A549 (cell line): Measurements from ENCODE around the gene PNLDC1. TPM values are rescaled to one million over a fixed set of nuclear protein-coding genes. Genes with fewer than 3 reads are reported as not detected.

ENCODE experiments used
- ATAC-seq, 2 experiments: fragments of 200-7000 bp in 1 of 2; fragments of >200 bp in 1 of 2; cut with Nextera tagmentation in 1 of 2; cut with Tn5 transposase in 1 of 2; 3 replicates each; pipeline versions ENCODE4 v1.8.0 to v1.9.1; 2018 to 2020; ENCODE audit warnings: mild to moderate bottlenecking in 1 of 2, moderate library complexity in 1 of 2
- CTCF ChIA-PET: fragments of 300-600 bp; sonication (Branson Sonifier 250); formaldehyde crosslinking; extraction: SDS; loops from one replicate; lab custom pipeline; 2021; ENCODE audit warnings: antibody characterized with exemption, inconsistent platforms; lab: Yijun Ruan, JAX
- POLR2A ChIA-PET: fragments of 350-600 bp; formaldehyde crosslinking; extraction: SDS; loops from one replicate; lab custom pipeline; 2021; ENCODE audit warnings: antibody characterized with exemption, inconsistent platforms; lab: Yijun Ruan, JAX
- DNase-seq, 2 experiments: peaks; one replicate each; pipeline versions ENCODE4 v3.0.0 to v3.0.0-alpha.2; 2011 to 2016; ENCODE audit warnings: low read depth in 1 of 2, low spot score in 1 of 2
- FAIRE-seq: peaks from 2 replicates; lab custom pipeline; 2011; peaks lifted over from hg19 to GRCh38; lab: Jason Lieb, UNC
- H3K27ac ChIP-seq, 2 experiments: fragments of >200 bp; sonication (Bioruptor Twin); formaldehyde crosslinking; 3 replicates each; pipeline ENCODE4 v1.5.1; 2016 to 2017
- H3K4me1 ChIP-seq: fragments of >200 bp; sonication (Bioruptor Twin); formaldehyde crosslinking; 3 replicates; pipeline ENCODE4 v1.6.1; 2016
- H3K4me2 ChIP-seq: fragments of >200 bp; sonication (Bioruptor Twin); formaldehyde crosslinking; 3 replicates; pipeline ENCODE4 v1.6.1; 2016
- H3K4me3 ChIP-seq: fragments of >200 bp; sonication (Bioruptor Twin); formaldehyde crosslinking; 3 replicates; pipeline ENCODE4 v1.5.1; 2016
- H3K9me3 ChIP-seq: fragments of >200 bp; sonication (Bioruptor Twin); formaldehyde crosslinking; 3 replicates; pipeline ENCODE4 v1.6.1; 2016
- CBX2 ChIP-seq: fragments of 200-600 bp; sonication (generic); IDR thresholded peaks from 2 replicates; pipeline ENCODE4 v1.6.1; 2016; ENCODE audit warnings: low read depth, mild to moderate bottlenecking, borderline replicate concordance
- CHD2 ChIP-seq: fragments of 150-350 bp; IDR thresholded peaks from 2 replicates; pipeline ENCODE4 v1.6.1; 2014; ENCODE audit warnings: low read length; ENCODE audit not compliant: partially characterized antibody
- EHMT2 ChIP-seq: fragments of 200-600 bp; sonication (generic); IDR thresholded peaks from 2 replicates; pipeline ENCODE4 v1.6.1; 2016; ENCODE audit warnings: antibody characterized with exemption, low read depth, mild to moderate bottlenecking, moderate library complexity
- EP300 ChIP-seq, 2 experiments: fragments of >200 bp; sonication (Bioruptor Twin); formaldehyde crosslinking; IDR thresholded peaks; 2 replicates in 1 of 2; 3 replicates in 1 of 2; pipeline ENCODE4 v1.6.1; 2016 to 2017
- ESRRA ChIP-seq: fragments of 150-350 bp; IDR thresholded peaks from 2 replicates; pipeline ENCODE4 v1.6.1; 2014; ENCODE audit warnings: mild to moderate bottlenecking, low read length, borderline replicate concordance
- FOSB ChIP-seq: fragments of 250-450 bp; sonication (Bioruptor Pico); IDR thresholded peaks from 2 replicates; pipeline ENCODE4 v1.5.0; 2020; ENCODE audit warnings: mild to moderate bottlenecking, moderate library complexity
- FOXS1 ChIP-seq: fragments of 250-450 bp; sonication (Bioruptor Pico); IDR thresholded peaks from 2 replicates; pipeline ENCODE4 v1.5.0; 2020; ENCODE audit warnings: mild to moderate bottlenecking, moderate library complexity
- GATA3 ChIP-seq: IDR thresholded peaks from 2 replicates; pipeline ENCODE4 v1.6.1; 2012; ENCODE audit warnings: borderline replicate concordance
- HDAC2 ChIP-seq: fragments of 200-600 bp; sonication (generic); IDR thresholded peaks from 2 replicates; pipeline ENCODE4 v1.6.1; 2016
- HEYL ChIP-seq: fragments of 250-450 bp; sonication (Bioruptor Pico); IDR thresholded peaks from 2 replicates; pipeline ENCODE4 v1.8.0; 2021; ENCODE audit warnings: mild to moderate bottlenecking, moderate library complexity
- HOXB5 ChIP-seq: fragments of 250-450 bp; sonication (Bioruptor Pico); IDR thresholded peaks from 2 replicates; pipeline ENCODE4 v1.5.0; 2020; ENCODE audit warnings: mild to moderate bottlenecking, moderate library complexity
- JUN ChIP-seq, 2 experiments: fragments of >200 bp; sonication (Bioruptor Twin); formaldehyde crosslinking; IDR thresholded peaks; 2 replicates in 1 of 2; 3 replicates in 1 of 2; pipeline ENCODE4 v1.6.1; 2016 to 2017
- MAZ ChIP-seq: fragments of 150-350 bp; IDR thresholded peaks from 2 replicates; pipeline ENCODE4 v1.6.1; 2014; ENCODE audit warnings: antibody characterized with exemption, low read depth, low read length, borderline replicate concordance
- MYC ChIP-seq: IDR thresholded peaks from 2 replicates; pipeline ENCODE4 v1.6.1; 2012; ENCODE audit warnings: mild to moderate bottlenecking, inconsistent platforms, low read length, improper control_type of control experiment, borderline replicate concordance
- NFE2L2 ChIP-seq: fragments of 150-350 bp; conservative IDR thresholded peaks from 2 replicates; pipeline ENCODE4 v1.6.1; 2014; ENCODE audit warnings: low read length
- NR3C1 ChIP-seq: fragments of >200 bp; sonication (Bioruptor Twin); formaldehyde crosslinking; IDR thresholded peaks from 3 replicates; pipeline ENCODE4 v1.6.1; 2017
- PHF8 ChIP-seq: fragments of 200-600 bp; sonication (generic); IDR thresholded peaks from 2 replicates; pipeline ENCODE4 v1.6.1; 2016; ENCODE audit warnings: low read depth, mild to moderate bottlenecking, antibody characterized with exemption, moderate library complexity, borderline replicate concordance
- RAD21 ChIP-seq, 2 experiments: fragments of >200 bp in 1 of 2; sonication (Bioruptor Twin) in 1 of 2; formaldehyde crosslinking in 1 of 2; IDR thresholded peaks in 1 of 2; conservative IDR thresholded peaks in 1 of 2; 2 replicates in 1 of 2; 3 replicates in 1 of 2; pipeline ENCODE4 v1.6.1; 2012 to 2018; ENCODE audit warnings: inconsistent platforms in 1 of 2
- RARB ChIP-seq: fragments of 250-450 bp; sonication (Bioruptor Pico); IDR thresholded peaks from 2 replicates; pipeline ENCODE4 v1.8.0; 2021; ENCODE audit warnings: mild to moderate bottlenecking, moderate library complexity
- RFX5 ChIP-seq: fragments of 450-650 bp; IDR thresholded peaks from 2 replicates; pipeline ENCODE4 v1.7.1; 2014; ENCODE audit warnings: antibody characterized with exemption, mild to moderate bottlenecking, moderate library complexity
- RNF2 ChIP-seq: fragments of 200-600 bp; sonication (generic); IDR thresholded peaks from 2 replicates; pipeline ENCODE4 v1.6.1; 2016; ENCODE audit warnings: low read depth, mild to moderate bottlenecking, antibody characterized with exemption, moderate library complexity, borderline replicate concordance
- TFCP2L1 ChIP-seq: fragments of 250-450 bp; sonication (Bioruptor Pico); IDR thresholded peaks from 2 replicates; pipeline ENCODE4 v1.5.0; 2021; ENCODE audit warnings: mild to moderate bottlenecking
- ZNF302 ChIP-seq: fragments of 250-450 bp; sonication (Bioruptor Pico); IDR thresholded peaks from 2 replicates; pipeline ENCODE4 v1.9.0; 2021; ENCODE audit warnings: inconsistent platforms, mild to moderate bottlenecking, moderate library complexity
- WGBS: methylation state at CpG from one replicate; pipeline ENCODE4 v1.1.6; 2017; ENCODE audit errors: missing lambda C conversion rate; 5-methylcytosine and 5-hydroxymethylcytosine counted together
- polyA plus RNA-seq, 4 experiments: library from polyadenylated mRNA; depleted of rRNA in 3 of 4; stranded (reverse); fragments of >200 nt; fragmentation: RNase III in 1 of 4; extraction: RNeasy Plus Mini Kit Qiagen cat#74134 plus additional on column Dnase treatment in 1 of 4; gene quantifications; 2 replicates in 3 of 4; 3 replicates in 1 of 4; pipeline ENCODE4 v1.2.3, GENCODE V29; 2011 to 2017
- TF ChIP-seq, protein P1 (sequence below): IDR thresholded peaks from 2 replicates; pipeline ENCODE4 v1.6.1; 2012
- TF ChIP-seq, protein P2 (sequence below): fragments of >200 bp; sonication (Bioruptor Twin); formaldehyde crosslinking; IDR thresholded peaks from 3 replicates; pipeline ENCODE4 v1.6.1; 2016

PNLDC1 gene
- polyA plus RNA-seq, 2 of the 4 experiments (the other 2 are of a cell fraction): 0.09 to 0.13 TPM

DNA sequence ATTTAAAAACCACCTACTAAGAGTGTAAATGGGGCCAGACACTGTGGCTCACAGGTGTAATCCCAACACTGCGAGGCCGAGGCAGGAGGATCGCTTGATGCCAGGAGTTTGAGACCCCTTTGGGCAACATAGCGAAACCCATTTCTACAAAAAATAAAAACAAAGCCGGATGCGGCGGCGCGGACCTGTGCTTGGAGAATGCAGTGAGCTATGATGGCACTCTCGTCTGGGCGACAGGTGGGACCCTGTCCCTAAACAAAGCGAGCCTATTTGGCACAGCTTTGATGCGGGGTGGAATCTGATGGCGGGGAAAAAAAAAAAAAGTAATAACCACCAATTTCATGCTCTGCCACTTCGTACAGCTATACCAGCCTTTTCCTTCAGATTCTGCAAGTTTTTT lies 11.8 kb upstream of the PNLDC1 start:
- WGBS: 3% methylated on average over 15 of the region's 15 CpGs
- Histone ChIP-seq H3K9me3 (no peaks in the 10 kb centered on the region), H3K4me1 (peaks cover 38% of the 10 kb centered on the region)
- TF ChIP-seq FOXS1 (CRISPR knock-in tag): no peak
- TF ChIP-seq HOXB5 (CRISPR knock-in tag): no peak
- TF ChIP-seq MAZ: no peak
- TF ChIP-seq MYC: no peak
- no peak for TF ChIP-seq CHD2
- TF ChIP-seq HEYL (CRISPR knock-in tag): no peak
- TF ChIP-seq, protein P1, sequence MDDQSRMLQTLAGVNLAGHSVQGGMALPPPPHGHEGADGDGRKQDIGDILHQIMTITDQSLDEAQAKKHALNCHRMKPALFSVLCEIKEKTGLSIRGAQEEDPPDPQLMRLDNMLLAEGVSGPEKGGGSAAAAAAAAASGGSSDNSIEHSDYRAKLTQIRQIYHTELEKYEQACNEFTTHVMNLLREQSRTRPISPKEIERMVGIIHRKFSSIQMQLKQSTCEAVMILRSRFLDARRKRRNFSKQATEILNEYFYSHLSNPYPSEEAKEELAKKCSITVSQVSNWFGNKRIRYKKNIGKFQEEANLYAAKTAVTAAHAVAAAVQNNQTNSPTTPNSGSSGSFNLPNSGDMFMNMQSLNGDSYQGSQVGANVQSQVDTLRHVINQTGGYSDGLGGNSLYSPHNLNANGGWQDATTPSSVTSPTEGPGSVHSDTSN: no peak
- no peak for TF ChIP-seq EHMT2
- no peak for TF ChIP-seq GATA3
- no peak for TF ChIP-seq EP300 (IDR thresholded peaks at IDR 0.05)
- TF ChIP-seq HDAC2: no peak
- no peak for TF ChIP-seq PHF8
- no peak for TF ChIP-seq RNF2
- TF ChIP-seq CBX2: no peak
- TF ChIP-seq RFX5: no peak
- TF ChIP-seq ZNF302: no peak
- TF ChIP-seq TFCP2L1: no peak
- no peak for TF ChIP-seq JUN (IDR thresholded peaks at IDR 0.05)
- TF ChIP-seq FOSB (CRISPR knock-in tag): no peak
- TF ChIP-seq, all 56 proteins: peak for 0
- FAIRE-seq: no peak
- ATAC-seq: no peak
- Histone ChIP-seq H3K4me2 (peak overlapping the region; percentile 84), H3K27ac (peak overlapping the region; percentile 94 to 98), H3K4me3 (peak overlapping the region; percentile 92)
- DNase-seq: no peak
- ChIA-PET POLR2A (interaction anchor here (0.9 kb wide), 1 partner anchor 26 kb away, joined by 3 read pairs; the partner anchor contains the start of gene ACAT2), CTCF (interaction anchor here (0.6 kb wide), 1 partner anchor 46 kb away, joined by 3 read pairs; no protein-coding TSS in a partner anchor)

DNA sequence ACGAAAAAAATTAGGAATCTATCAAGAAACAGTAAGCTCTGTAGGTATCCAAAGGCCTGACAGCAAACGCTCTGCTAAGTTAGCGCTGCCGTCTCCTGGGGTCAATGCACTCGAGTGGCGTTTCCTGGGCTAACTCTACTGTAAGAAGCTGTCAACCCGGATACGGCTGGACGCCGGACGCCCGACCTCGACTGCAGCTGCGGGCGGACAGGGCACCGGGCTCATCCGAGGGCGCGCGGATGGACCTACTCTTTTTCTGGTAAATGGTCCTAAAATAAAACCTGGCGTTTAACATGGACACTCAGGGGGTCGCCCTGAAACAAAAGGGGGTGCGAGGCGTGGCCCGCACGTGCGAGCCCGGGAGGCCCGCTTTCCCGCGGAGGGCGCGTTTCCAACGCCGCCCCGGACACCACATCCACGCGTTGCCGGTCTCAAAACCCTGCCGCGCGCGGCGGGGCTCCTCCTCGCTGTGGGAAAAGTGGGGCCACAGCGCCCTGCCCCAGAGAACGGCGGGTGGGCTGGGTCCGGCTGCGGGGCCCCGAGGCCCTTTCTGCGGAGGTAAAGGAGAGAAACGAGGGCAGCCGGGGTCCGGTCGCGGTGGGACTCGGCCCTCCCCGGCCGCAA lies 11.2 kb upstream of the PNLDC1 start:
- DNase-seq (peak; percentile 15 to 16), ATAC-seq (no peak), FAIRE-seq (no peak)
- Histone ChIP-seq H3K4me3 (peak overlapping the region; percentile 92), H3K4me1 (peaks cover 38% of the 10 kb centered on the region), H3K9me3 (no peaks in the 10 kb centered on the region), H3K27ac (peak overlapping the region; percentile 94 to 98), H3K4me2 (peak overlapping the region; percentile 84)
- POLR2A ChIA-PET: interaction anchor here (0.9 to 2.9 kb wide), 3 partner anchors 27 to 62 kb away, joined by 3 to 15 read pairs (median 13); partner anchors contain the start of genes ACAT2 and WTAP
- WGBS: 0% methylated on average over 21 of the region's 60 CpGs
- CTCF ChIA-PET: interaction anchor here (0.6 kb wide), 1 partner anchor 45 kb away, joined by 3 read pairs; no protein-coding TSS in a partner anchor
- TF ChIP-seq NR3C1 (no peak), MYC (0 out of 2 replicates have a peak, but pooled peaks have one; percentile 34), HOXB5 (CRISPR knock-in tag) (no peak), EHMT2 (no peak), RAD21 (conservative IDR thresholded peaks at IDR 0.05 in 1 of 2, IDR thresholded peaks at IDR 0.05 in 1 of 2) (no peak), RARB (CRISPR knock-in tag) (no peak), NFE2L2 (no peak), HDAC2 (no peak), PHF8 (0 out of 2 replicates have a peak, but pooled peaks have one; percentile 49), ESRRA (no peak), FOXS1 (CRISPR knock-in tag) (no peak)
- TF ChIP-seq, protein P2, sequence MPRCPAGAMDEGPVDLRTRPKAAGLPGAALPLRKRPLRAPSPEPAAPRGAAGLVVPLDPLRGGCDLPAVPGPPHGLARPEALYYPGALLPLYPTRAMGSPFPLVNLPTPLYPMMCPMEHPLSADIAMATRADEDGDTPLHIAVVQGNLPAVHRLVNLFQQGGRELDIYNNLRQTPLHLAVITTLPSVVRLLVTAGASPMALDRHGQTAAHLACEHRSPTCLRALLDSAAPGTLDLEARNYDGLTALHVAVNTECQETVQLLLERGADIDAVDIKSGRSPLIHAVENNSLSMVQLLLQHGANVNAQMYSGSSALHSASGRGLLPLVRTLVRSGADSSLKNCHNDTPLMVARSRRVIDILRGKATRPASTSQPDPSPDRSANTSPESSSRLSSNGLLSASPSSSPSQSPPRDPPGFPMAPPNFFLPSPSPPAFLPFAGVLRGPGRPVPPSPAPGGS: no peak
